AG04449 (cell line): ENCODE measurements around the gene NOL12.

Source experiments
- CTCF ChIA-PET: fragments of 350-600 bp; formaldehyde crosslinking; extraction: SDS; loops from one replicate; lab custom pipeline; 2021; ENCODE audit warnings: antibody characterized with exemption; lab: Yijun Ruan, JAX
- POLR2A ChIA-PET: fragments of 400-600, 350-600 bp; formaldehyde crosslinking; extraction: SDS; loops from one replicate; lab custom pipeline; 2020; ENCODE audit warnings: antibody characterized with exemption, inconsistent platforms; lab: Yijun Ruan, JAX
- DNase-seq: peaks from one replicate; pipeline ENCODE4 v3.0.0-alpha.2; 2010; ENCODE audit warnings: low read depth, low spot score
- H3K4me3 ChIP-seq: 2 replicates; pipeline ENCODE4 v1.5.1; 2011; ENCODE audit warnings: low read depth, mild to moderate bottlenecking, control low read depth, low read length
- CTCF ChIP-seq: IDR thresholded peaks from one replicate; pipeline ENCODE4 v1.5.1; 2011; ENCODE audit warnings: mild to moderate bottlenecking, moderate library complexity, low read length, control low read depth, inconsistent platforms; ENCODE audit not compliant: insufficient read depth; ENCODE audit errors: missing control alignments

The NOL12 gene

GRCh38 chr22:37661160-37661924 lies 24.8 kb upstream of the NOL12 start:
- TF ChIP-seq CTCF: peak; percentile 70
- DNase-seq: no peak
- ChIA-PET CTCF (interaction anchor here (0.8 to 26.0 kb wide), 20 partner anchors 8 to 202 kb away, joined by 3 to 430 read pairs (median 5); partner anchors contain the start of genes GALR3, LGALS1, NOL12 and SH3BP1), POLR2A (interaction anchor here (1.2 to 2.5 kb wide), 4 partner anchors 14 to 144 kb away, joined by 3 to 50 read pairs (median 20); partner anchors contain the start of gene LGALS1)
- peak overlapping the region; percentile 27 for H3K4me3 ChIP-seq

DNA sequence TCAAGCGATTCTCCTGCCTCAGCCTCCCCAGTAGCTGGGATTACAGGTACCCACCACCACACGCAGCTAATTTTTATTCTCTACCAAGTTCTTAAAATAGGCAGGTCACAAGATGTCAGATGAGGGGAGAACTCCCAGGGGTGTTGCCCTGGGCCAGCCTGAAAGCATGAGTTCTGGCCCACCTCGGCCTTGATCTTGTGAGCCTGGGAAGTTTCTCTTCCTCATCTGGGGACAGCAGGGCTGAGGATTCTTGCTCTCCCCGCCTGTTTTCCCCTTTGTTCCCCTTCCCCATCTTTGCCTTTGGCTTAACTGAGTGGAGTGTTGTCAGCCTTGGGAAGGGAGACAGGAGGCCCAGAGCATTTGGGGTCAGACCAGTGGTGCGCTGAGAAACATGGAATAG lies 24.1 kb upstream of the NOL12 start:
- no peak overlapping the region for H3K4me3 ChIP-seq
- TF ChIP-seq CTCF: no peak
- no peak for DNase-seq
- ChIA-PET CTCF (interaction anchor here (0.8 to 26.0 kb wide), 16 partner anchors 8 to 201 kb away, joined by 3 to 430 read pairs (median 7); partner anchors contain the start of genes LGALS1, NOL12, SH3BP1 and TRIOBP), POLR2A (interaction anchor here (1.5 to 2.5 kb wide), 3 partner anchors 14 to 19 kb away, joined by 6 to 50 read pairs (median 35); partner anchors contain the start of gene LGALS1)

- DNase-seq: no peak
- CTCF ChIA-PET: interaction anchor here (1.0 to 26.0 kb wide), 4 partner anchors 11 to 153 kb away, joined by 3 to 430 read pairs (median 18); partner anchors contain the start of genes LGALS1 and SH3BP1
- no peak overlapping the region for H3K4me3 ChIP-seq
- no peak for TF ChIP-seq CTCF
- POLR2A ChIA-PET: interaction anchor here (0.6 to 2.0 kb wide), 3 partner anchors 11 to 31 kb away, joined by 3 to 7 read pairs (median 3); partner anchors contain the start of gene LGALS1
Measured at GRCh38 chr22:37663521-37664140, 22.5 kb upstream of the NOL12 start.

- no peak for DNase-seq
- CTCF ChIA-PET: interaction anchor here (0.9 to 26.0 kb wide), 4 partner anchors 10 to 37 kb away, joined by 3 to 430 read pairs (median 18); partner anchors contain the start of genes LGALS1 and SH3BP1
- no peak for TF ChIP-seq CTCF
- POLR2A ChIA-PET: interaction anchor here (0.9 to 2.0 kb wide), 2 partner anchors 10 to 13 kb away, joined by 3 to 7 read pairs; partner anchors contain the start of gene LGALS1
- no peak overlapping the region for H3K4me3 ChIP-seq
Measured at GRCh38 chr22:37664249-37665101, 21.7 kb upstream of the NOL12 start.

GRCh38 chr22:37665487-37665886 lies 20.7 kb upstream of the NOL12 start:
- ChIA-PET POLR2A (interaction anchor here (2.0 kb wide), 1 partner anchor 9 kb away, joined by 7 read pairs; the partner anchor contains the start of gene LGALS1), CTCF (interaction anchor here (0.9 to 26.0 kb wide), 4 partner anchors 16 to 59 kb away, joined by 3 to 430 read pairs (median 10); partner anchors contain the start of gene SH3BP1)
- DNase-seq: no peak
- H3K4me3 ChIP-seq: no peak overlapping the region
- TF ChIP-seq CTCF: no peak
